HG03457 (cell line): ENCODE data around the gene HS3ST3A1.
"Not testable (repeated sequence)": the region's sequence is repeated elsewhere in the genome, so short reads cannot be mapped to it uniquely, and the experiment has no call there.

Experiments
- ATAC-seq: cut with Tn5 transposase; IDR thresholded peaks from one replicate; pipeline ENCODE4 v1.9.1; 2021; ENCODE audit warnings: moderate number of reproducible peaks; ENCODE audit not compliant: unreplicated experiment

HS3ST3A1 gene

GRCh38 chr17:13539421-13539820, 62.3 kb downstream of the HS3ST3A1 start:
- ATAC-seq, result no peak

- ATAC-seq, result no peak
Observed at GRCh38 chr17:13538841-13539411, 62.8 kb downstream of the HS3ST3A1 start.

- ATAC-seq, result no peak
Observed at GRCh38 chr17:13537871-13538643, 63.7 kb downstream of the HS3ST3A1 start.

- ATAC-seq, result no peak
Observed at GRCh38 chr17:13537167-13537731, 64.5 kb downstream of the HS3ST3A1 start.

GRCh38 chr17:13534946-13535345, 66.8 kb downstream of the HS3ST3A1 start:
- no peak for ATAC-seq

GRCh38 chr17:13531721-13532120, 70.0 kb downstream of the HS3ST3A1 start:
- no peak for ATAC-seq

- ATAC-seq, result no peak
Observed at GRCh38 chr17:13525876-13526275, 75.9 kb downstream of the HS3ST3A1 start.

GRCh38 chr17:13523164-13523563, 78.6 kb downstream of the HS3ST3A1 start:
- no peak for ATAC-seq

GRCh38 chr17:13522749-13523148, 79.0 kb downstream of the HS3ST3A1 start:
- no peak for ATAC-seq

- no peak for ATAC-seq
Observed at GRCh38 chr17:13521784-13522183, 79.9 kb downstream of the HS3ST3A1 start.

GRCh38 chr17:13520899-13521572, 80.7 kb downstream of the HS3ST3A1 start:
- ATAC-seq, result no peak

GRCh38 chr17:13518261-13519000, 83.3 kb downstream of the HS3ST3A1 start:
- no peak for ATAC-seq

- ATAC-seq, result no peak
Observed at GRCh38 chr17:13513039-13513405, 88.7 kb downstream of the HS3ST3A1 start.

GRCh38 chr17:13510062-13510461, 91.7 kb downstream of the HS3ST3A1 start:
- no peak for ATAC-seq

- ATAC-seq, result no peak
Observed at GRCh38 chr17:13509527-13509926, 92.2 kb downstream of the HS3ST3A1 start.

GRCh38 chr17:13508896-13509295, 92.8 kb downstream of the HS3ST3A1 start:
- ATAC-seq, result no peak

GRCh38 chr17:13503526-13503925, 98.2 kb downstream of the HS3ST3A1 start:
- no peak for ATAC-seq

GRCh38 chr17:13502263-13502662, 99.5 kb downstream of the HS3ST3A1 start:
- no peak for ATAC-seq

GRCh38 chr17:13500947-13501346, 100.8 kb downstream of the HS3ST3A1 start:
- ATAC-seq, result no peak

- ATAC-seq, result no peak
Observed at GRCh38 chr17:13498184-13498583, 103.5 kb downstream of the HS3ST3A1 start.

- not testable (repeated sequence) for ATAC-seq
Observed at GRCh38 chr17:13496553-13497056, 105.1 kb downstream of the HS3ST3A1 start.
